B cell (primary cell): ENCODE data around the gene CYP2S1. TPM values are rescaled to one million over a fixed set of nuclear protein-coding genes. Genes with fewer than 3 reads are reported as not detected.

ENCODE experiments used
- ATAC-seq: fragments of 200-7000 bp; cut with Tn5 transposase; one replicate; pipeline ENCODE4 v1.10.0; 2021; ENCODE audit warnings: low read depth, mild to moderate bottlenecking, moderate number of reproducible peaks, moderate library complexity
- CTCF ChIA-PET: fragments of 350-600 bp; sonication (Branson Sonifier 250); formaldehyde crosslinking; loops from one replicate; lab custom pipeline; 2021; ENCODE audit warnings: antibody characterized with exemption, inconsistent platforms; lab: Charles Lee
- POLR2A ChIA-PET: fragments of 350-600 bp; sonication (Branson Sonifier 250); formaldehyde crosslinking; loops from one replicate; lab custom pipeline; 2021; ENCODE audit warnings: antibody characterized with exemption; lab: Charles Lee
- DNase-seq: peaks from one replicate; pipeline ENCODE4 v3.0.0; 2013
- H2AFZ ChIP-seq: 2 replicates; pipeline ENCODE4 v1.6.1; 2012; ENCODE audit warnings: mild to moderate bottlenecking, low read depth, low read length; ENCODE audit not compliant: insufficient read depth, poor library complexity, severe bottlenecking
- H3K27ac ChIP-seq, 2 donors: 1 replicate in 1 of 2; 2 replicates in 1 of 2; pipeline ENCODE4 v1.5.1; 2012 to 2013; ENCODE audit warnings: low read length in 2 of 2, mild to moderate bottlenecking in 2 of 2, moderate library complexity in 1 of 2
- H3K27me3 ChIP-seq, 4 experiments: fragments of 200-600 bp in 1 of 4; sonication (generic) in 1 of 4; replicated peaks in 1 of 4; 1 replicate in 2 of 4; 2 replicates in 2 of 4; pipeline versions ENCODE4 v1.6.1 to v1.7.0; 2013 to 2016; ENCODE audit warnings: low read length in 3 of 4, mild to moderate bottlenecking in 2 of 4, mixed read lengths in 1 of 4, moderate library complexity in 1 of 4; ENCODE audit not compliant: insufficient read depth in 4 of 4, control insufficient read depth in 3 of 4; ENCODE audit errors: control extremely low read depth in 1 of 4
- H3K36me3 ChIP-seq, 2 experiments: replicated peaks in 1 of 2; 1 replicate in 1 of 2; 2 replicates in 1 of 2; pipeline versions ENCODE4 v1.6.1 to v1.7.1; 2013; ENCODE audit warnings: low read length in 1 of 2; ENCODE audit not compliant: insufficient read depth in 2 of 2, control insufficient read depth in 1 of 2; ENCODE audit errors: control extremely low read depth in 1 of 2, extremely low read depth in 1 of 2
- H3K4me1 ChIP-seq, 2 donors: fragments of 200-600 bp in 1 of 2; sonication (generic) in 1 of 2; 1 replicate in 1 of 2; 2 replicates in 1 of 2; pipeline versions ENCODE4 v1.5.1 to v1.6.1; 2013 to 2017; ENCODE audit warnings: low read length in 2 of 2; ENCODE audit not compliant: control insufficient read depth in 2 of 2, insufficient read depth in 2 of 2
- H3K4me2 ChIP-seq: replicated peaks from 2 replicates; pipeline ENCODE3; 2012; ENCODE audit warnings: mild to moderate bottlenecking, low read depth, low read length; ENCODE audit not compliant: poor library complexity, severe bottlenecking
- H3K4me3 ChIP-seq, 5 experiments: fragments of 200-600 bp in 1 of 5; sonication (generic) in 1 of 5; 1 replicate in 3 of 5; 2 replicates in 2 of 5; pipeline versions ENCODE4 v1.5.1 to v1.7.0; 2011 to 2016; ENCODE audit warnings: low read length in 4 of 5, mild to moderate bottlenecking in 4 of 5, low read depth in 2 of 5, control low read depth in 1 of 5, moderate library complexity in 1 of 5; ENCODE audit not compliant: insufficient read depth in 1 of 5; ENCODE audit errors: control extremely low read depth in 1 of 5, extremely low read depth in 1 of 5
- H3K79me2 ChIP-seq: fragments of 200-600 bp; sonication (generic); one replicate; pipeline ENCODE4 v1.6.0; 2016; ENCODE audit warnings: low read length; ENCODE audit not compliant: control insufficient read depth, insufficient read depth
- H3K9ac ChIP-seq: fragments of 200-600 bp; sonication (generic); 2 replicates; pipeline ENCODE4 v1.6.1; 2017; ENCODE audit warnings: mild to moderate bottlenecking, low read length, moderate library complexity
- H3K9me3 ChIP-seq, 3 donors: one replicate each; pipeline versions ENCODE4 v1.6.1 to v1.7.1; 2013; ENCODE audit warnings: low read length in 2 of 3; ENCODE audit not compliant: control insufficient read depth in 2 of 3, insufficient read depth in 1 of 3; ENCODE audit errors: control extremely low read depth in 1 of 3
- H4K20me1 ChIP-seq: 2 replicates; pipeline ENCODE4 v1.6.0; 2012; ENCODE audit warnings: mild to moderate bottlenecking, low read length; ENCODE audit not compliant: insufficient read depth, control insufficient read depth, poor library complexity, severe bottlenecking
- H3K27ac Mint-ChIP-seq: one replicate; pipeline ENCODE4 v1.8.0; 2021; ENCODE audit warnings: mixed read lengths
- H3K27me3 Mint-ChIP-seq: one replicate; pipeline ENCODE4 v1.8.0; 2021; ENCODE audit warnings: mixed read lengths
- H3K4me1 Mint-ChIP-seq: one replicate; pipeline ENCODE4 v1.8.0; 2021; ENCODE audit warnings: mixed read lengths
- H3K4me3 Mint-ChIP-seq: one replicate; pipeline ENCODE4 v1.8.0; 2021; ENCODE audit warnings: mixed read lengths
- H3K9me3 Mint-ChIP-seq: one replicate; pipeline ENCODE4 v1.8.0; 2022; ENCODE audit warnings: mixed read lengths; ENCODE audit not compliant: insufficient read depth
- CTCF ChIP-seq: fragments of 200-600 bp; IDR thresholded peaks from one replicate; pipeline ENCODE4 v1.8.0; 2022; ENCODE audit warnings: antibody characterized with exemption, mild to moderate bottlenecking
- EZH2 ChIP-seq: IDR thresholded peaks from 2 replicates; pipeline ENCODE4 v1.6.1; 2012; ENCODE audit warnings: borderline replicate concordance, low read depth, mild to moderate bottlenecking, moderate library complexity, low read length; ENCODE audit not compliant: insufficient read depth, poor library complexity, severe bottlenecking
- WGBS: methylation state at CpG from one replicate; pipeline ENCODE4 v1.1.5; 2013; ENCODE audit warnings: missing lambda C conversion rate; ENCODE audit not compliant: insufficient coverage; 5-methylcytosine and 5-hydroxymethylcytosine counted together
- intact Hi-C: fragments of 100-400 bp; cut with micrococcal nuclease; formaldehyde crosslinking; loops from one replicate; pipeline ENCODE4 v1.10.0; 2022
- polyA plus RNA-seq: library from polyadenylated mRNA; depleted of rRNA; stranded (reverse); fragments of >200 nt; gene quantifications from 2 replicates; pipeline ENCODE4 v1.2.3, GENCODE V29; 2012
- total RNA-seq, 2 donors: library from RNA; stranded (reverse); fragments of 120-200 nt in 1 of 2; gene quantifications; 1 replicate in 1 of 2; 2 replicates in 1 of 2; pipeline versions ENCODE4 v1.2.3 to v1.2.4, GENCODE V29; 2013 to 2022

Gene CYP2S1
- total and polyA plus RNA-seq, 2 donors (not counting 1 experiment from before 2014, with no cell fraction given) = 0.09 TPM; not detected in 1

- no peak overlapping the region for H2AFZ ChIP-seq
- H3K4me1 ChIP-seq = no peaks in the 10 kb centered on the region
- no peaks in the 10 kb centered on the region for H4K20me1 ChIP-seq
- H3K4me3 ChIP-seq = no peak overlapping the region
- no peak for DNase-seq
- H3K27ac Mint-ChIP-seq = no peak overlapping the region
- H3K4me1 Mint-ChIP-seq = no peaks in the 10 kb centered on the region
- intact Hi-C loops = no loop called here
- ChIA-PET POLR2A (no interaction called here), CTCF (no interaction called here)
- peaks cover 4% of the 10 kb centered on the region for H3K27me3 Mint-ChIP-seq
- H3K36me3 ChIP-seq = no peaks in the 10 kb centered on the region
- TF ChIP-seq EZH2 (no peak), CTCF (no peak)
- H3K9me3 Mint-ChIP-seq = no peaks in the 10 kb centered on the region
- no peak overlapping the region for H3K9ac ChIP-seq
- no peak overlapping the region for H3K27ac ChIP-seq
- no peak overlapping the region for H3K4me2 ChIP-seq
- WGBS = 100% methylated on average over 2 of the region's 4 CpGs
- no peaks in the 10 kb centered on the region for H3K9me3 ChIP-seq
- ATAC-seq = no peak
- H3K4me3 Mint-ChIP-seq = no peak overlapping the region
- H3K27me3 ChIP-seq = peaks cover 0 to 9% (median under 1%) of the 10 kb centered on the region in 4 experiments
- H3K79me2 ChIP-seq = no peaks in the 10 kb centered on the region
These were observed 42.5 kb downstream of the CYP2S1 start for GRCh38 chr19:41235480-41235879.

DNA sequence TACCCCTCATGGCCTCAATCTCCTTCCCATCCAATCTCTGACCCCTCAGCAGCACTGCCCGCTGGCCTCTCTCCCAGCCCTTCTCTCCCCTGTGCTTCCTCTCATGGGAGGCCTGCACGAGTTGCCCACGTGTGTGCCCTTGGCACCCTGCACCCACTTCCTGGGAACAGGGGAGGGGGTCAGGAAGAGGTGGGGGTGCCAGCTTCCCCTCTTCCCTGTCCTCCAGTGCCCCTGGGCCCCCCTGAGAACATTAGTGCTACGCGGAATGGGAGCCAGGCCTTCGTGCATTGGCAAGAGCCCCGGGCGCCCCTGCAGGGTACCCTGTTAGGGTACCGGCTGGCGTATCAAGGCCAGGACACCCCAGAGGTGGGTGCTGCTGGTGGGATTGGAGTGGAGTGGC is 45.2 kb downstream of the CYP2S1 start:
- Histone ChIP-seq H3K4me1 (no peaks in the 10 kb centered on the region), H3K4me3 (no peak overlapping the region), H2AFZ (no peak overlapping the region), H3K27me3 (peaks cover 0 to 6% (median 0%) of the 10 kb centered on the region in 4 experiments), H3K27ac (no peak overlapping the region), H3K9ac (no peak overlapping the region), H3K9me3 (no peaks in the 10 kb centered on the region), H4K20me1 (no peaks in the 10 kb centered on the region), H3K4me2 (no peak overlapping the region), H3K36me3 (no peaks in the 10 kb centered on the region), H3K79me2 (no peaks in the 10 kb centered on the region)
- 81% methylated on average over 9 of the region's 10 CpGs for WGBS
- no peak overlapping the region for H3K27ac Mint-ChIP-seq
- H3K4me1 Mint-ChIP-seq = no peaks in the 10 kb centered on the region
- ChIA-PET CTCF (no interaction called here), POLR2A (no interaction called here)
- H3K27me3 Mint-ChIP-seq = no peaks in the 10 kb centered on the region
- intact Hi-C loops = no loop called here
- TF ChIP-seq CTCF (no peak), EZH2 (no peak)
- ATAC-seq = no peak
- no peak for DNase-seq
- H3K9me3 Mint-ChIP-seq = no peaks in the 10 kb centered on the region
- no peak overlapping the region for H3K4me3 Mint-ChIP-seq
